Measurements from ENCODE around the gene NUP107. TPM values are rescaled to one million over a fixed set of nuclear protein-coding genes. Genes with fewer than 3 reads are reported as not detected.
A peak's percentile ranks its signal among the peaks of the same experiment; 100 is the strongest.
"Not testable (repeated sequence)": the region's sequence is repeated elsewhere in the genome, so short reads cannot be mapped to it uniquely, and the experiment has no call there.

NUP107 gene
- polyA plus RNA-seq (ENCODE audit: insufficient read length) = 38.2 TPM

DNA sequence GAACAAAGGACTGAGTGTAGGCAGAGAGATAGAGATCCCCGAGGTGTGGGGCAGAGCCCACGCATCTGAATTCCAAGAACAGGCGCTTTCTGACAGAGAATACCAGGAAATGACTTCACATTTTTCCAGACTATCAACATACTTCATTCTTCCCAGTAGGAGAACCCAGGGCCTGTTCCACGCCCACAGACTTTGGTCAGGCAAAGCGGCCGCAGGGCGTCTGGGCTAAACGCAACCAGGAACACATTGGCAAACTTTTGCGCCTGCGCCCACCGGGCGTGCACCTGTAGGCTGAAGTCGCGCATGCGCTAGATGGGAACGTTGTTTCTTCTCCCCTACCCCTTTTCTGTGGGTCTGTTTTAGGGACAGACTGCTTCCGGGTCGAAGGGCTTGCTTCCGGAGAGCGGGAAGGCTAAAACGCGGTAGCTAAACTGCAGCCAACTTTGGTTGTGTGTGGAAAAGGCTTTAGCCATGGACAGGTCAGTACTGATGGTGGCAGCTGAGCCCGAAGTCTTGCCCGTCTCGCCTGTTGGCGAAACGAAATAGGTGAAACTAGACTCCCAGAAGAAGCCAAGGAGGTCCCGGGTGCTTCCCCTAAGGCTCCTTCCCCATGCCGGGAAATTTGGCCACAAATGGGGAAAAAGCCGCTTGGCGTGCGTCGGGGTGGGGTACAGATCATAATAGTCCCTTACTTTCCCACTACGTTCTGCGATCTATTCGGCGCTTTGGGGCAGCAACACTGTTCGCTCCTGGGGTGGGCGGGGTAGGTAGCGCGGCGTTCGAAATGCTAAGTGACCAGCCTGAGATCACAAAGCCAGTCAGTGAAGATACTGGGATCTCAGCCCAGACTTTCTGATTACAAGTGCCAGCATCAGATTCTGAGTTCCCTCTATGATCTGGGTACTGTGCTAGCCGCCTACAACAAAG lies at the start of gene NUP107:
TSS of gene NUP107 (plus strand) at position 384 of the 927 bp plus-strand sequence. CDS start at position 472, 88 bp downstream.
- DNase-seq (ENCODE audit: low read depth) = peak; percentile 95

DNA sequence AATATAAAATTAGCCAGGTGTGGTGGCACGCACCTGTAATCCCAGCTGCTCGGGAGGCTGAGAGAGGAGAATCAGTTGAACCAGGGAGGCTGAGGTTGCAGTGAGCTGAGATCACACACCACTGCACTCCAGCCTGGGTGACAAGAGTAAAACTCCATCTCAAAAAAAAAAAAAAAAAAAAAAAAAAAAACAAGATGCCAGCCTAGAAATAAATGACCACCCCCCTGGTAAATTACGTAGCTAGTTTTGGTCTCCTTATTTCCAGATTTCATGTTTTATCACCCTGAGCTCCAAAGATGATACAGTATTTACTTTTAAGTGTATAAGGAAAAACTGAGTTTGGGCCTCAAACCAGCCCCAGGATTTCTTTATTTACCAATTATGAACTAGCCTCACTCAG lies 49.3 kb upstream of the NUP107 start:
- not testable (repeated sequence) for DNase-seq (ENCODE audit: low read depth)

DNA sequence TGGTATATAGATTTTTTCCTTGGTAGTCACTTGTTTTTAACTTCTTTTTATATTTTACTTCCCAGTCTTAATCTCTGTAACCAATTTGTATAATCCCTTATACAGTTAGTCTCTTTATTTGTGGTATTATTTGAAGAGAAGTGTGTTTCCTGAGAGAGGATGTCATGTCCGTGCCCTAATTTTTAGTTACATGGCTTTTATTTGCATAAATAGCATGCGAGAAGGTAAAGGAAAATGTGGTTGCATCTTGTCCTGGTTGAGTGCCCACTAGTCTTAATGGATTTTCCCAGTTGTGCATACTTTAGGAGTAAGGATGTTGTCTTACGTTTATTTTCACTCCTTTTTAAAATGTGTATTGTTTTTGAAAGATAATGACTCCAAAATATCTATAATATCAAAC lies 48.6 kb upstream of the NUP107 start:
- DNase-seq (ENCODE audit: low read depth) = no peak

DNA sequence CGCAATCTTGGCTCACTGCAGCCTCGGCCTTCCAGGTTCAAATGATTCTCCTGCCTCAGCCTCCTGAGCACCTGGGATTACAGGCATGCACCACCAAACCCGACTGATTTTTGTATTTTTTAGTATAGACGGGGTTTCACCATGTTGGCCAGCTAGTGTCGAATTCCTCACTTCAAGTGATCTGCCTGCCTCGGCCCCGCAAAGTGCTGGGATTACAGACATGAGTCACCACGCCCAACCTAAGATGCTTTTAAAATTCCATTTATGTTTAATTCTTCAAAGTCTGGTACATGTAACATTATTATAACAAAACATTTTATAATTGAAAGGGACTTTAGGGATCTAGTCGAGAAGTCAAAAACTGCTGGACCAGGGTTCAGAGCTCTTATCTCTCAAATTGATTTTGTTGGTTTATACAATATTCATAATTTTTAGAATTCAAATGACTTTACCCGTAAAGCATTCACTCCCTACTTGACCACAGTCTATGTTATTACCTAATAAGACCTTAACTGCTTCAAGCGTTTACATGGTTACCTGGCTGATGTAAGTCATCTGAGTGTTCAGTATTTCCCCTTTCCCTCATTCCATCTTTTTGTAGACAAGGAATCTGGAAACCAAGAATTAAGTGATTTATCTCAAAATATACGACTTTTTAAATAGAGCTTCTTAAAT lies 47.9 kb upstream of the NUP107 start:
- DNase-seq (ENCODE audit: low read depth) = no peak

DNA sequence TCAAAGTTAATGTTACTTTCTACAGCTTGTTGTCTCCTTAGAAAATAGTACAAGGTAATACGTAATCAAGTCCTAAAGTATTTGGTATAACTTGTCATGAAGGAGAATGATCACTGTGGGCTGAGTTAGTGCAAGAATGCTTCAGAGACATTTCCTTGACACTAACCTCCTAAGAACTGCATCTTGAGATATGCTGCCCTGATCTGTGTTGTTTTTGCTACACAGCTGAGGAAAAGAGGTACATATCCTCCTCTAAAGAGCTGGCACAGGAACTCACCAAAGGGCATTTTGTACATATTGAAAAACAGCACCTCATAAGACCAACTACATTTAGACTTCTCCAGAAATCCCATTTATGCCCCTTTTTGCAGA lies 47.4 kb upstream of the NUP107 start:
- DNase-seq (ENCODE audit: low read depth) = no peak

DNA sequence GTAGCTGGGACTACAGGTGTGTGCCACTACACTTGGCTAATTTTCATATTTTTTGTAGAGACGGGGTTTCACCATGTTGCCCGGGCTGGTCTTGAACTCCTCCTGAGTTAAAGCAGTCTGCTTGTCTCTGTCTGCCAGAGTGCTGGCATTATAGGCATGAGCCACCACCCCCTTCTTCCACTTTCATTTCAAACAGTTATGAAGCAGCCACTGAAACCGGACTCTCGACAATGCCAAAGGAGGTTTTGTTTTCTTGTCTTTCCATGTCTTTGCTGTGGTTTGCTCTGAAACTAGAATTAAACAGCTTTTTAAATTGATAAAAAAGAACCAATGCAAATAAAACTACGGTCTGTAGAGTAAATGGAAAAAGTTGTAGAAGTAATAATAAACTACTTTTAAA lies 45.6 kb upstream of the NUP107 start:
- no peak for DNase-seq (ENCODE audit: low read depth)

DNA sequence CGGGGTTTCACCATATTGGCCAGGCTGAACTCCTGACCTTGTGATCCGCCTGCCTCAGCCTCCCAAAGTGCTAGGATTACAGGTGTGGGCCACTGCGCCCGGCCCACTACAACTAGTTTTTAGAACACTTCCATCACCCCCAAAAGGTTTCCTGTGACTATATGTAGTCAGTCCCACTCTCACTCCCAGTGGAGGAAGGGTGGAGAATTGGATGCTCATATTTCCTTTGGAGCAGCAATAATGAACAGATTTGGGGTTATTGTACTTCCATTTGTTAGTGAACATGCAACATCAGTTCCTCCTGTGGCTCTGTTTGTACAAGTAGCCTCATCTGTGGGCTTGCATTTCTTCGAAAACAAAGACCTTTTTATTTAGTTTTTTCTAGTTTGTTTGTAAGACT lies 40.3 kb upstream of the NUP107 start:
- no peak for DNase-seq (ENCODE audit: low read depth)

DNA sequence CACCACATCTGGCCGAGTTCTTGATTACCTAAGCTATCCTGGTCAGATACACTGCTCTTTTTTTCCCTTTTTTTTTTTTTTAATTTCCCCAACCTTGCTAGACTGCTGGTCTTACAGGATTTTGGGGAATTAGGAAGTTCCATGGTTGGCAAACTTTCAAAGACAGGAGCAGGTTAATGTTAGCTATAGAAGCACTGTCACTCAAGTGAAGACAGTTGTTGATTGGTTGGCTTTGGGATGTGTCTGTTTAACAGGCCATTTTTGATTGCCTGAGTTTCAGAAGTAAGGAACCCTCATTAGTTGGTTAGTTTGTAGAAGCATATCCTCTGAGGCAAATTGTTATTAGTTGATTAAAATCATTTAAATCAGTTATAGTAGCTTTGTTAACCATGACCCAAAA lies 39.3 kb upstream of the NUP107 start:
- no peak for DNase-seq (ENCODE audit: low read depth)

DNA sequence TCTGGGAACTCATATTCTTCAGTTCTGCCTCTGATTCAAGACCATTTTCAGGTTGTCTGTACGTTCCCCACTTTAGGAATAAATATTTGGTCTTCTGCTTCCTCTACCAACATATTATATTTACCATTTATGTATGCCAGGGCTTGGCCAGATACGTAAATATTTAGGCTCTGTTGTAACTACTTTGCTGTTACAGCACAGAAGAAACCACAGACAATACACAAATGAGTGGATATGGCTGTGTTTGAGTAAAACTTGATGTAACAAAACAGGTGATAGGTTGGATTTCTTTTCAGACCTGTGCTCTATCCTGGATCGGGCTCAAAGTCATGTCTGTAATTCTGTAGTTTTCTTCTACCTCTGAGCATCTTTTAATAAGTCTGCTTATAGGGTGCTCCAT lies 38.6 kb upstream of the NUP107 start:
- DNase-seq (ENCODE audit: low read depth) = no peak

DNA sequence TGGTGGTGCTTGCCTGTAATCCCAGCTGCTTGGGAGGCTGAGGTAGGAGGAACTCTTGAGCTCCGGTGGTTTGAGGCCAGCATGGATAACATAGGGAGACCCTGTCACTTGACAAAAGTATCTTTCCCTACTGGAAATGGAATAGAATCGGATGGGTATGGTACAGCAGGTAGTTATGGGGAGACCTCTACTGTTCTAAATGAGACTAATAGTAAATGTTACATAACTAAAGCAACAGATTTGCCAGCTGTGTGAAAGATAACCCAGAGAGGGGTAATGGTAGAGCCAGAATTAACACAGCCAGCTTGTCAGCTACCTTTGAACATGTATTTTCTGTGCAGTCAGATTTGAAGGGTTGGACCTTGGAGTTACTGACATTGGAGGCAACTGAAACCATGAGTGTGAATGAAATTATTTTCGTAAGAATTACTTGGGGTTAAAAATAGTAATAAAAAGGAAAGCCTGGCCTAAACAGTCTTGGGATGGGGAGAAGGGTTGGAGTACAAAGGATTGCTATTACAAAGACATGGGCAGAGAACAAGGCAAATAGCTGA lies 21.7 kb upstream of the NUP107 start:
- DNase-seq (ENCODE audit: low read depth) = no peak

DNA sequence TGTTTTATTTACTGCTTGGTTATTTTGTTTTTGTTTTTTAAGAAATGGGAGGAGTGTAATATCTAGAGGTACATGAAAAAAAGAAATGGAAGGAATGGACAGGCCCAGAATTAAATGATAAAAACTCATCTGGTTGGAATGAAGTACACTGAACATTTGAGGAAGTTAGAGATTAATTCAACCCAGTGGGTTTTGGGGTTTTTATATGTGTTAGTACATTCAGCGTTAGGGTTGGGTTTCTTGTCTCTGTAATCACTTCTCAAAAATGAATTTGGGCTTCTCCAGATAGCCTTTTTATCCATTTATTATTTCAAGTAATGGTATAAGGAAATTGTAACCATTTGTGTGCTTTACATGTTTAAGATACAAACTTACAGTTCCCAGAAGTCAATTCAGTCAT lies 19.5 kb upstream of the NUP107 start:
- no peak for DNase-seq (ENCODE audit: low read depth)

DNA sequence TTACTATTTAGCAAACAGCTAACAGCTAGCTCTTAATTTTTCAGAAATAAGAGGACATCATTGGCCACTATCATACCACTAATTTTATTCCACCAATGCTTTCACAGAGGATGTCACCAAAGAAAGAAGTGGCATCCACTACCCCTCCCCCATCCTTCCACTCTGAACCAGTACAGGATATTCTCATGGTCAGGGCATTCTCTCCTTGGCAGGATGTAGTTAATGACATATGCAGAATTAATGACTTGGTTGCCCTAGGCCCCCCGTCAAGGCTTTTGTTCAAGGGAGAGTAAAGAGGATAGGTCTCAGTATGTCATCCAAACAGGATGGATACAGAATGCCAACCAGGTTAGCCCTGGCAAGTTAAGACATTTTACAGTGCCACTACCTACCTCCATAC lies 18.9 kb upstream of the NUP107 start:
- DNase-seq (ENCODE audit: low read depth) = no peak

DNA sequence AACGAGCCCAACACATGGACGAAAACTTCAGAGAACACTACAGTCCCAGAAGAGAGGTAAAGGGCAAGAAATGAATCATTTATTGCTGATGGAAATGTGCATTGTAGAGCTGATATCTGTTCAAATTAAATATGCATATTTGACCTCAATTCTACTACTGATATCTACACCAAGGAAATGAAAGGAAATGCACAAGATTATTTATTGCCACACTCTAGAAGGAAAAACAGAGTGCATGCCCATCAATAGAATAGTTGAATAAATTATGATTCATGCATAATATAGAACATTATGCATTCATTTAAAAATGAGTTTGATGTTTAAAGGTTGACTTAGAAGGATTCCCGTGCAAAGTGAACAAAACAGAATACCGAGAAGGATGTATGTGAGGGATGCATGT lies 15.6 kb upstream of the NUP107 start:
- DNase-seq (ENCODE audit: low read depth) = no peak

DNA sequence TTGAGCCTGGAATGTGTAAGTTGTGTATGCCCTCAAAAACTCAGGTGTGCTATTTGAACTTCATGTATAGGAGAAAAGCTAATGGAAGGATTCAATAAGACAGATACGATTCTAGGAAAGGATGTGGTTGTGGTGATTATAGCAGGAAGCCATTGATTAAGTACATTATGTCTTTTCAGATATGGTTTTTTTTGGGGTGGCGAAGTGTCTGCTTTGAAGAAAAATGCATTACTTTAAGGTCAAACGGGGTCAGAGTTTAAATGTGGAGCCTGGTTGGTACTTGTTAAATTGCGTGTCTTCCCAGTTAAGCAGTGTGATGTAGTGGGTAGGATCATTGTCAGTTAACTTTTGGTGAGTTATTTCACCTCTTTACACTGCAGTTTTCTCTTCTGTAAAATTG lies 13.0 kb upstream of the NUP107 start:
- no peak for DNase-seq (ENCODE audit: low read depth)

DNA sequence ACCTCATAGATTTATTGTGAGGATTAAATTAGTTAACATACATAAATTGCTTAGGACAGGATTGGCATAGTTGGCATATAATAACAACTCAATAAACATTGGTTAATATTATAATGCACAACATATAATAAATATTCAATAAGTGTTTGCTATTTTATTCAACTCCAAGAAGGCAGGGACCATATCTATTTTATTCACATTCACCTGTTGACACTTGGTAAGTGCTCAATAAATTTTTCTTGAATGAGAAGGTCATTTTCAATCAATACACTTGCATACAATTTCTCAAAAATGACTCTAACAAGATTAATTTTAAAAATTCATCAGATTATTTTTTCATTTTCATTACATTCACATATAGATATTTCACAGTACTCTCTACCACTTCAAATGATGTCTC lies 12.4 kb upstream of the NUP107 start:
- no peak for DNase-seq (ENCODE audit: low read depth)

DNA sequence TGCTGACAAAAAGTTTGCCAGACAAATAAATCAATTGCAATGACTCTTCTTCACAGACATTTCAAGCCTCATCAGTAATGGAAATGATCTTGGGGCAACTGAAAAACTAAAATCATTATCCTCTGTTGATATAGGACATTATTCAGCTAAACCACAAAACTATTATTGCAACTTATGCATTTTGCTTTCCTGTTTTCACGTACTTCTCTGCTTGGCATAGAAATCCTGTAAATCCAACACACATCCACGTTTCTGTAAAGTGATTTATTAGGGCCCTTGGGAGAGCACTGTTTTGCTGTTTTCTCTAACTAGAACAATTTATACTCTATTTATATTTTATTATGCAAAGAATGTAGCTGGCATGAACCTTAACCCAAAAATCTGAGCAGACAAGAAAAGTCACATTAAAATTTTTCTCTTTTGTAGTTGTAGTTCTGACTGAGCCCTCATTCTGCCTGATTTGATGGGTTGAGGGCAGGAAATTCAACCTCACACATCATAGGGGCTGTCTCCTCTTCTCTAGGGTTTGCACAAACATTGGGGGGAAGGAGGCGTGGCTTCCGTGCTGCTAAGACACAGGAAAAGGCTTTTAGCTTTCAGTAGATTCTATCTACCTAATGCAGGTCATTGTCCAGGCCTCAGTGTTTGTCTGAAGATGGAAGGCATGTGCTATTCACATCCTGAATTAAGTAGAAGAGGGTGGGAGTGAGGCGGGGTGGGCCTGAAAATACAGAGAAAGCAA lies 11.5 kb upstream of the NUP107 start:
- no peak for DNase-seq (ENCODE audit: low read depth)

DNA sequence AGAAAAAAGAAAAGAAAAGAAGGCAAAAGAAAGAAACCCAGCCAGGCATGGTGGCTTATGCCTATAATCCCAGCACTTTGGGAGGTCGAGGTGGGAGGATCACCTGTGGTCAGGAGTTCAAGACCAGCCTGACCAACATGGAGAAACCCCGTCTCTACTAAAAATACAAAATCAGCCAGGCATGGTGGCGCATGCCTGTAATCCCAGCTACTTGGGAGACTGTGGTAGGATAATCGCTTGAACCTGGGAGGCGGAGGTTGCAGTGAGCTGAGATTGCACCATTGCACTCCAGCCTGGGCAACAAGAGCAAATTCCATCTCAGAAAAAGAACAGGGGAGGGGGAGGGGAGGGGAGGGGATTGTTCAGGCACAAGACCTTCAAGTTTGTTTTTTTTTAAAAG lies 9.9 kb upstream of the NUP107 start:
- not testable (repeated sequence) for DNase-seq (ENCODE audit: low read depth)

DNA sequence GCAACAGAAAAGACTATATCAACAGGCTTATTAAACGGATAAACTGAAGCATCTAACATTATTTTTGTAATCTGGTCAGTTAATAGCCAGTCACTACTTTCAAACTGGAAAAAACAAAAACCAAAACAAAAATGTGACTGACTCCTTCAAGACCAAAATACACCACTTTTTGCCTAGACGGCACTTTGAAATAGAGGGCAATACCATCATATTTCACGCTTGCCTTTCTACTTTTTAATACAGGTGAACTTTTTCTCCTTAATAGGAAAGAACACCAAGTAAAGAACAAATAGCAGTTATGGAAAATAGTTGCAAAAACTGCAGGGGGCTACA lies 550 bp upstream of the NUP107 start:
- no peak for DNase-seq (ENCODE audit: low read depth)

DNA sequence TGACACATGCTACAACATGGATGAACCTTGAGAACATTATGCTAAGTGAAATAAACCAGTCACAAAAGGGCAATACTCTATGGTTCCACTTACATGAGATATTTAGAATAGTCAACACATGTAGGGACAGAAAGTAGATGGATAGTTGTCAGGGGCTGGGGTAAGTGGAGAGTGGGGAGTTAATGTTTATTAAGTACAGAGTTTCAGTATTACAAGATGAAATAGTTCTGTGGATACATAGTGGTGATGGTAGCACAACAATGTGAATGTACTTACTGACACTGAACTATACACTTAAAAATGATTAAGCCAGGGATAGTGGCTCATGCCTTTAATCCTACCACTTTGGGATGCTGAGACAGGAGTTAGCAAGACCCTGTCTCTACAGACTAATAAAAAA lies 8.7 kb downstream of the NUP107 start:
- no peak for DNase-seq (ENCODE audit: low read depth)

DNA sequence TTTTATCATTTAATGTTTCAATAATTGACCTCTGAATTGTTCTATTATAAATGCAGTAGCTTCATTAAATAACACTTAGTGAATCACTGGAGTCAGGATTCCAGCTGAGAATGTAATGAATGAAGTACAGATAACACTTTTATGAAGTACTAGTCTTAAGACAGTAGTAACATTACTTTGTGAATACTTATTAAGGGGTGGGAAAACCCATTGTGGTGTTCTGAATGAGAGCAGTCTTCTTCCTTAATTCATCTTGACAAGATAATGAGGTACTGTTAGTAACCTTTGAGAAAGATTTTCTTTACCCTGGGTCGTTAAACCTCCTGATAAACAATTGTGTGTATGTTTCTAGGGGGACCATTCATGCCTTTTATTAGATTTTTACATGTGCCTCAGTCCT lies 12.7 kb downstream of the NUP107 start:
- DNase-seq (ENCODE audit: low read depth) = no peak

DNA sequence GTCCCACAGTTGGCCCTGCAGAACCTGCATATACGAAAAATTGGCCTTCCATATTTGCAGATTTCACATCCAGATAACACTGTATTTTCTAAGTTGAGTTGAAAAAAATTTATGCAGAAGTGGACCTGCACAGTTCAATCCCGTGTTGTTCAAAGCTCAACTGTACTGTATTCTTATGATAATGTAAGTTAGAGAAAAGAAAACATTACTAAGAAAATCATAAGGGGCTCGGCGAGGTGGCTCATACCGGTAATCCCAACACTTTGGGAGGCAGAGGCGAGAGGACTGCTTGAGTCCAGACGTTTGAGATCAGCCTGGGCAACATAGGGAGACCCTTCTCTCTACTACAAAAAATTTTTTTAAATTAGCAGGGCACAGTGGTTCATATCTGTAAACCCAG lies 41.0 kb downstream of the NUP107 start:
- no peak for DNase-seq (ENCODE audit: low read depth)

DNA sequence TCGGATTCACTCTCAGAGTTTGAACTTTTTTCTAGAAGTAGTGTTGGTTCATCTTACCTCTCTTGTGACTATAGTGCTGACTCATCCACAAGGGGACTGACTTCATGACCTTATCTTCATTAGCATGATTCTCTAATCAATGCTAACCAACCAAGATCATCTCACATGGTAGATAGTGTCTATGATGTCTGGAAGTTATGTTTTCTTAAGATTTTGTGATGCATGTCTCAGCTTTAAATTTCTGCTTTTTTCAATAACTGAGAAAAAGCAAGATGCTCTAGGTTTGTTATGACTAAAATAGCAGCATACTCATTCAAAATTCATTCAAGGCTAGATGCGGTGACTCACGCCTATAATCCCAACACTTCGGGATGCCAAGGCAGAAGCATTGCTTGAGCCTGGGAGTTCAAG lies 46.9 kb downstream of the NUP107 start:
- no peak for DNase-seq (ENCODE audit: low read depth)
